SK-N-SH treated with all-trans-retinoic acid at 6 μM for 48 hours (cell line): ENCODE results near the gene MARK1.

Experiments used
- BACH2 ChIP-seq: fragments of 250-450 bp; sonication (Bioruptor Pico); IDR thresholded peaks from 2 replicates; pipeline ENCODE4 v1.9.0; 2021; ENCODE audit warnings: mild to moderate bottlenecking, borderline replicate concordance
- ISL1 ChIP-seq: fragments of 250-450 bp; sonication (Bioruptor Pico); IDR thresholded peaks from 2 replicates; pipeline ENCODE4 v2.1.2; 2022; ENCODE audit warnings: mild to moderate bottlenecking, moderate library complexity
- RARB ChIP-seq: fragments of 250-450 bp; sonication (Bioruptor Pico); IDR thresholded peaks from 2 replicates; pipeline ENCODE4 v1.8.0; 2021; ENCODE audit warnings: mild to moderate bottlenecking, moderate library complexity
- SNAI2 ChIP-seq: fragments of 250-450 bp; sonication (Bioruptor Pico); IDR thresholded peaks from 2 replicates; pipeline ENCODE4 v1.5.0; 2020; ENCODE audit warnings: mild to moderate bottlenecking, moderate library complexity
- TCF4 ChIP-seq: fragments of 250-450 bp; sonication (Bioruptor Pico); IDR thresholded peaks from 2 replicates; pipeline ENCODE4 v1.8.0; 2021; ENCODE audit warnings: mild to moderate bottlenecking, moderate library complexity, borderline replicate concordance
- ZFP30 ChIP-seq: fragments of 450-650 bp; formaldehyde crosslinking; IDR thresholded peaks from 2 replicates; pipeline ENCODE4 v1.5.0; 2022; ENCODE audit warnings: mild to moderate bottlenecking, moderate library complexity
- TF ChIP-seq, protein P1 (sequence below): fragments of 250-450 bp; sonication (Bioruptor Pico); IDR thresholded peaks from 2 replicates; pipeline ENCODE4 v1.8.0; 2020; ENCODE audit warnings: mild to moderate bottlenecking, moderate library complexity, borderline replicate concordance

DNA sequence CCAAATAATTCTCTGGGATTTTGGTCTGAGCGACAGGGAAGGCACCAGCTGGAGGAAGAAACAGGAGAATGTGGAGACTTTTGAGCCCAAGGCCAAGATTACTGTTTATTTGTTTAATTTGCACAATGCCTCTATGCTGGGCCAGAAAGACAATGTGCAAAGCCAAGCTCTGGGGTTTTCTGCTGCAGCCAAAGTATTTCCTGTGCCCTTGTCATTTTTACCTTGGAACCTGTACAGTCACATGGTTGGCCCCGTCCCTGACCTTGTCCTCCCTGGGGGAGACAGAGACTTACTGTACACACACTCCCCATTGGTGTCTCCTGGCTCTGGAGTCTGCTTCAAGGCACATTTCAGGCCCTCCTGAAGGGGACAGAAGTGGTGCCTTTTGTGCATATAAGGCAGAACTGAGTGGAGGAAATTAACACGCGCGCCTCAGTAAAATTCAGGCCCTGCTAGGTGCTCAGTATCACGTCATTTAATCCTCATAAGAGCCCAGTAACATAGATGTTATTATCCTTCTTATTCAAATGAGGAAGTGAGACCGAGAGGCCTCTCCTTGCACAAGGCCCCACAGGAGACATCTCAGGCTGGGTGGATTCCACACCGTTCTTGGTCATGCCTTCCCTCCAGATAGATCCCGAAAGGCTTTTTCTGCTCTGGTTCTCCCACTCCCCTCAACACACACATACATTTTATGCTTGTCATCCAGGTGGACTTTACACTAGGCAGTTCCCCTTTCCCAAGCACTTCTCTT is 183.3 kb downstream of the MARK1 start:
- TF ChIP-seq RARB (CRISPR knock-in tag) (no peak), ISL1 (CRISPR knock-in tag) (no peak), BACH2 (CRISPR knock-in tag) (no peak), SNAI2 (CRISPR knock-in tag) (no peak), TCF4 (CRISPR knock-in tag) (no peak), ZFP30 (CRISPR knock-in tag) (no peak)
- TF ChIP-seq, protein P1, sequence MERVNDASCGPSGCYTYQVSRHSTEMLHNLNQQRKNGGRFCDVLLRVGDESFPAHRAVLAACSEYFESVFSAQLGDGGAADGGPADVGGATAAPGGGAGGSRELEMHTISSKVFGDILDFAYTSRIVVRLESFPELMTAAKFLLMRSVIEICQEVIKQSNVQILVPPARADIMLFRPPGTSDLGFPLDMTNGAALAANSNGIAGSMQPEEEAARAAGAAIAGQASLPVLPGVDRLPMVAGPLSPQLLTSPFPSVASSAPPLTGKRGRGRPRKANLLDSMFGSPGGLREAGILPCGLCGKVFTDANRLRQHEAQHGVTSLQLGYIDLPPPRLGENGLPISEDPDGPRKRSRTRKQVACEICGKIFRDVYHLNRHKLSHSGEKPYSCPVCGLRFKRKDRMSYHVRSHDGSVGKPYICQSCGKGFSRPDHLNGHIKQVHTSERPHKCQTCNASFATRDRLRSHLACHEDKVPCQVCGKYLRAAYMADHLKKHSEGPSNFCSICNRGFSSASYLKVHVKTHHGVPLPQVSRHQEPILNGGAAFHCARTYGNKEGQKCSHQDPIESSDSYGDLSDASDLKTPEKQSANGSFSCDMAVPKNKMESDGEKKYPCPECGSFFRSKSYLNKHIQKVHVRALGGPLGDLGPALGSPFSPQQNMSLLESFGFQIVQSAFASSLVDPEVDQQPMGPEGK (CRISPR knock-in tag), result no peak
